H9 (cell line): ENCODE results near the gene RNF113B. TPM values are rescaled to one million over a fixed set of nuclear protein-coding genes. Genes with fewer than 3 reads are reported as not detected.

Experiments
- DNase-seq: peaks from one replicate; pipeline ENCODE4 v3.0.0-alpha.2; 2017
- H2AFZ ChIP-seq: one replicate; pipeline ENCODE4 v1.6.1; 2013; ENCODE audit warnings: mild to moderate bottlenecking, low read length, control low read depth, moderate library complexity
- H2AK5ac ChIP-seq: 2 replicates; pipeline ENCODE4 v1.6.1; 2013; ENCODE audit warnings: low read length, control low read depth, mixed read lengths; ENCODE audit not compliant: insufficient read length
- H2BK120ac ChIP-seq: one replicate; pipeline ENCODE4 v1.6.1; 2013; ENCODE audit warnings: low read depth, mild to moderate bottlenecking, low read length, control low read depth, inconsistent platforms; ENCODE audit not compliant: poor library complexity, severe bottlenecking
- H2BK12ac ChIP-seq: 2 replicates; pipeline ENCODE4 v1.6.1; 2013; ENCODE audit warnings: low read length, control low read depth, mixed read lengths, low read depth; ENCODE audit not compliant: insufficient read length
- H2BK15ac ChIP-seq: 2 replicates; pipeline ENCODE4 v1.6.1; 2013; ENCODE audit warnings: low read depth, low read length, control low read depth
- H2BK20ac ChIP-seq: one replicate; pipeline ENCODE4 v1.6.1; 2013; ENCODE audit warnings: low read depth, mild to moderate bottlenecking, low read length, control low read depth, inconsistent platforms; ENCODE audit not compliant: poor library complexity, severe bottlenecking
- H2BK5ac ChIP-seq: 2 replicates; pipeline ENCODE4 v1.6.1; 2013; ENCODE audit warnings: low read length, control low read depth, mixed read lengths; ENCODE audit not compliant: insufficient read length
- H3K14ac ChIP-seq: 2 replicates; pipeline ENCODE4 v1.6.1; 2013; ENCODE audit warnings: low read length, control low read depth; ENCODE audit not compliant: insufficient read depth
- H3K18ac ChIP-seq: 2 replicates; pipeline ENCODE4 v1.6.1; 2013; ENCODE audit warnings: low read depth, mild to moderate bottlenecking, mixed read lengths, low read length, control low read depth; ENCODE audit not compliant: insufficient read length
- H3K23ac ChIP-seq: 2 replicates; pipeline ENCODE4 v1.6.1; 2013; ENCODE audit warnings: low read length, control low read depth, mixed read lengths, low read depth; ENCODE audit not compliant: insufficient read length
- H3K23me2 ChIP-seq: 2 replicates; pipeline ENCODE4 v1.6.1; 2013; ENCODE audit warnings: low read depth, mild to moderate bottlenecking, mixed read lengths, low read length, control low read depth; ENCODE audit not compliant: insufficient read length, poor library complexity, severe bottlenecking
- H3K27ac ChIP-seq: 2 replicates; pipeline ENCODE4 v1.5.1; 2013; ENCODE audit warnings: low read length, control low read depth, mixed read lengths, low read depth; ENCODE audit not compliant: insufficient read length
- H3K27me3 ChIP-seq: 2 replicates; pipeline ENCODE4 v1.6.1; 2013; ENCODE audit warnings: low read length, control low read depth, inconsistent platforms; ENCODE audit not compliant: insufficient read depth
- H3K4ac ChIP-seq: 2 replicates; pipeline ENCODE4 v1.6.1; 2013; ENCODE audit warnings: low read depth, mild to moderate bottlenecking, control low read depth, inconsistent platforms, low read length, moderate library complexity
- H3K4me1 ChIP-seq: 2 replicates; pipeline ENCODE4 v1.6.1; 2013; ENCODE audit warnings: low read length, control low read depth, inconsistent platforms; ENCODE audit not compliant: insufficient read depth
- H3K4me2 ChIP-seq: 2 replicates; pipeline ENCODE4 v1.6.1; 2013; ENCODE audit warnings: low read length, control low read depth, mixed read lengths; ENCODE audit not compliant: insufficient read length, insufficient read depth
- H3K56ac ChIP-seq: 2 replicates; pipeline ENCODE4 v1.6.1; 2013; ENCODE audit warnings: low read depth, mild to moderate bottlenecking, mixed read lengths, low read length, control low read depth; ENCODE audit not compliant: insufficient read length
- H3K79me1 ChIP-seq: 2 replicates; pipeline ENCODE4 v1.6.1; 2013; ENCODE audit warnings: low read depth, mild to moderate bottlenecking, moderate library complexity, low read length, control low read depth, inconsistent platforms; ENCODE audit not compliant: insufficient read depth, poor library complexity, severe bottlenecking
- H3K79me2 ChIP-seq: 2 replicates; pipeline ENCODE4 v1.6.1; 2013; ENCODE audit warnings: low read length, control low read depth, inconsistent platforms; ENCODE audit not compliant: insufficient read depth
- H3K9ac ChIP-seq: 2 replicates; pipeline ENCODE4 v1.6.1; 2013; ENCODE audit warnings: low read length, control low read depth, mixed read lengths; ENCODE audit not compliant: insufficient read length; ENCODE audit errors: extremely low read depth
- H3K9me3 ChIP-seq: one replicate; pipeline ENCODE4 v1.6.1; 2013; ENCODE audit warnings: low read depth, low read length, inconsistent platforms; ENCODE audit not compliant: control insufficient read depth
- H3T11ph ChIP-seq: one replicate; pipeline ENCODE4 v1.6.1; 2013; ENCODE audit warnings: mild to moderate bottlenecking, low read length, control low read depth, inconsistent platforms
- H4K20me1 ChIP-seq: one replicate; pipeline ENCODE4 v1.6.1; 2013; ENCODE audit not compliant: control insufficient read depth, insufficient read length, insufficient read depth
- H4K5ac ChIP-seq: 2 replicates; pipeline ENCODE4 v1.6.1; 2013; ENCODE audit warnings: low read depth, mild to moderate bottlenecking, mixed read lengths, low read length, control low read depth; ENCODE audit not compliant: insufficient read length
- H4K8ac ChIP-seq: replicated peaks from 2 replicates; pipeline ENCODE4 v1.6.1; 2013; ENCODE audit warnings: low read length, control low read depth, mixed read lengths, low read depth; ENCODE audit not compliant: insufficient read length
- H4K91ac ChIP-seq: 2 replicates; pipeline ENCODE4 v1.6.1; 2013; ENCODE audit warnings: low read depth, mild to moderate bottlenecking, moderate library complexity, mixed read lengths, low read length, control low read depth; ENCODE audit not compliant: insufficient read length
- H3K27ac Mint-ChIP-seq, 3 experiments: 2 replicates in 2 of 3; 3 replicates in 1 of 3; pipeline ENCODE4 v1.8.0; 2020 to 2021; ENCODE audit warnings: mixed read lengths in 3 of 3, mild to moderate bottlenecking in 1 of 3, moderate library complexity in 1 of 3
- H3K27me3 Mint-ChIP-seq: 2 replicates; pipeline ENCODE4 v1.8.0; 2021; ENCODE audit warnings: low read depth, mild to moderate bottlenecking, moderate library complexity, mixed read lengths
- H3K36me3 Mint-ChIP-seq, 3 experiments: 2 replicates in 2 of 3; 3 replicates in 1 of 3; pipeline ENCODE4 v1.8.0; 2020 to 2021; ENCODE audit warnings: low read depth in 3 of 3, mixed read lengths in 3 of 3; ENCODE audit not compliant: insufficient read depth in 1 of 3
- H3K4me1 Mint-ChIP-seq, 2 experiments: 2 replicates each; pipeline ENCODE4 v1.8.0; 2020; ENCODE audit warnings: mixed read lengths in 2 of 2
- H3K4me3 Mint-ChIP-seq, 2 experiments: 2 replicates in 1 of 2; 3 replicates in 1 of 2; pipeline ENCODE4 v1.8.0; 2020 to 2021; ENCODE audit warnings: mild to moderate bottlenecking in 2 of 2, mixed read lengths in 2 of 2, moderate library complexity in 1 of 2
- H3K9me3 Mint-ChIP-seq, 2 experiments: 2 replicates in 1 of 2; 3 replicates in 1 of 2; pipeline ENCODE4 v1.8.0; 2020; ENCODE audit warnings: mild to moderate bottlenecking in 2 of 2, mixed read lengths in 2 of 2, moderate library complexity in 1 of 2
- WGBS: extraction: QIAGEN DNeasy Blood & Tissue Kit; methylation state at CpG from one replicate; pipeline ENCODE4 v1.1.7; 2013; ENCODE audit warnings: missing lambda C conversion rate, low lambda C conversion rate, mixed read lengths; ENCODE audit not compliant: insufficient read length; ENCODE audit errors: extremely low coverage; 5-methylcytosine and 5-hydroxymethylcytosine counted together
- total RNA-seq: library from RNA; stranded (reverse); gene quantifications from 2 replicates; pipeline ENCODE4 v1.2.1, GENCODE V29; 2021
- TF ChIP-seq, protein P1 (sequence below): fragments of 200-600 bp; sonication (generic); conservative IDR thresholded peaks from 3 replicates; pipeline ENCODE4 v1.8.0; 2021; ENCODE audit warnings: antibody characterized with exemption, mild to moderate bottlenecking

The RNF113B gene
- total RNA-seq, 1 experiment from 2014 or later = not detected

DNA sequence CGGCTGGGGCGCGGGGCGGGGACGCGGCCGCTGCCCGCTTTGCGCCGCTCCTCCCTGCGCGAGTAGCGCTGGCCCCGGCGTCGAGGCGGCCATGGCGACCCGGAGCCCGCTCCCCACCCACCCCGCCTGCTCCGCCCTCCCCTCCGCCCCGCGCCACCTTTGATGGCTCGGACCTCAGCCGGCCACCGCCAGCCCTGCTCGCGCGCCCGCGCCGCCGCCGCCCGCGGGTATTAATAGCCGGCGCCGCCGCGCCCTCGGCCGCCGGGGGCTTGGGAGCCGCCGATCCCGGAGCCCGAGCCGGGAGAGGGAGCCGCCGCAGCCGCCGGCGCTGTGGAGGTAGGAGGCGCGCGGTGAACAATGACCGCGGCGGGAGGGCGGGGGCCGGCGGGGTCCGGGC, 33.9 kb downstream of the RNF113B start:
- Histone ChIP-seq H3K4me2 (peak overlapping the region; percentile 78), H3K27ac (no peak overlapping the region)

More for the DNA sequence above, 33.9 kb downstream of the RNF113B start:
- H3K23ac ChIP-seq = no peak overlapping the region
- H3K56ac ChIP-seq = no peak overlapping the region
- no peaks in the 10 kb centered on the region for H3K79me1 ChIP-seq
- no peak overlapping the region for H4K8ac ChIP-seq
- Mint-ChIP-seq H3K4me3 (0 out of 5 replicates have a peak overlapping the region, but pooled peaks of 1 of the 2 experiments have one; percentile 24), H3K9me3 (0 out of 5 replicates have a peak, but pooled peaks cover 0 to 2% of the 10 kb centered on the region in 2 experiments), H3K27ac (no peak overlapping the region), H3K27me3 (peaks cover 25% of the 10 kb centered on the region), H3K36me3 (peaks cover 0 to 1% (median 0%) of the 10 kb centered on the region in 3 experiments; a peak in 2 of 7 replicates), H3K4me1 (peaks cover 43 to 44% of the 10 kb centered on the region in 2 experiments)
- H2BK15ac ChIP-seq = no peak overlapping the region
- no peak overlapping the region for H2AK5ac ChIP-seq
- H4K20me1 ChIP-seq = no peaks in the 10 kb centered on the region
- peaks cover 7% of the 10 kb centered on the region; the same call in 1 of the 2 replicates for H3K79me2 ChIP-seq
- H2BK5ac ChIP-seq = no peak overlapping the region
- H3K4ac ChIP-seq = no peak overlapping the region
- H3T11ph ChIP-seq = no peak overlapping the region
- no peaks in the 10 kb centered on the region for H3K9me3 ChIP-seq
- no peak overlapping the region for H2BK12ac ChIP-seq
- H3K23me2 ChIP-seq = peaks cover 16% of the 10 kb centered on the region
- no CpG with 5 or more reads among the region's 66 CpGs for WGBS
- peak; percentile 43 for DNase-seq
- H3K9ac ChIP-seq = no peak overlapping the region
- no peak overlapping the region for H3K18ac ChIP-seq
- H3K14ac ChIP-seq = no peak overlapping the region
- H4K5ac ChIP-seq = no peak overlapping the region
- no peak overlapping the region for H2AFZ ChIP-seq
- peaks cover 7% of the 10 kb centered on the region; the same call in 1 of the 2 replicates for H3K4me1 ChIP-seq
- no peaks in the 10 kb centered on the region; the same call in 1 of the 2 replicates for H3K27me3 ChIP-seq
- no peak overlapping the region for H2BK20ac ChIP-seq
- no peak overlapping the region for H4K91ac ChIP-seq
- no peak overlapping the region for H2BK120ac ChIP-seq
- TF ChIP-seq, protein P1, sequence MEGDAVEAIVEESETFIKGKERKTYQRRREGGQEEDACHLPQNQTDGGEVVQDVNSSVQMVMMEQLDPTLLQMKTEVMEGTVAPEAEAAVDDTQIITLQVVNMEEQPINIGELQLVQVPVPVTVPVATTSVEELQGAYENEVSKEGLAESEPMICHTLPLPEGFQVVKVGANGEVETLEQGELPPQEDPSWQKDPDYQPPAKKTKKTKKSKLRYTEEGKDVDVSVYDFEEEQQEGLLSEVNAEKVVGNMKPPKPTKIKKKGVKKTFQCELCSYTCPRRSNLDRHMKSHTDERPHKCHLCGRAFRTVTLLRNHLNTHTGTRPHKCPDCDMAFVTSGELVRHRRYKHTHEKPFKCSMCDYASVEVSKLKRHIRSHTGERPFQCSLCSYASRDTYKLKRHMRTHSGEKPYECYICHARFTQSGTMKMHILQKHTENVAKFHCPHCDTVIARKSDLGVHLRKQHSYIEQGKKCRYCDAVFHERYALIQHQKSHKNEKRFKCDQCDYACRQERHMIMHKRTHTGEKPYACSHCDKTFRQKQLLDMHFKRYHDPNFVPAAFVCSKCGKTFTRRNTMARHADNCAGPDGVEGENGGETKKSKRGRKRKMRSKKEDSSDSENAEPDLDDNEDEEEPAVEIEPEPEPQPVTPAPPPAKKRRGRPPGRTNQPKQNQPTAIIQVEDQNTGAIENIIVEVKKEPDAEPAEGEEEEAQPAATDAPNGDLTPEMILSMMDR = no peak
